WTC11 (cell line): ENCODE data around the gene CLDN3.

Experiments used
- ETV6 ChIP-seq: sonication (generic); formaldehyde crosslinking; IDR thresholded peaks from 2 replicates; pipeline ENCODE4 v1.8.1; 2022; ENCODE audit warnings: mild to moderate bottlenecking, missing genetic modification reagents
- SP1 ChIP-seq: sonication (generic); formaldehyde crosslinking; conservative IDR thresholded peaks from 2 replicates; pipeline ENCODE4 v1.8.1; 2022; ENCODE audit warnings: missing genetic modification reagents
- TF ChIP-seq, protein P1 (sequence below): fragments of 200-600 bp; IDR thresholded peaks from 2 replicates; pipeline ENCODE4 v1.8.0; 2022; ENCODE audit warnings: antibody characterized with exemption

DNA sequence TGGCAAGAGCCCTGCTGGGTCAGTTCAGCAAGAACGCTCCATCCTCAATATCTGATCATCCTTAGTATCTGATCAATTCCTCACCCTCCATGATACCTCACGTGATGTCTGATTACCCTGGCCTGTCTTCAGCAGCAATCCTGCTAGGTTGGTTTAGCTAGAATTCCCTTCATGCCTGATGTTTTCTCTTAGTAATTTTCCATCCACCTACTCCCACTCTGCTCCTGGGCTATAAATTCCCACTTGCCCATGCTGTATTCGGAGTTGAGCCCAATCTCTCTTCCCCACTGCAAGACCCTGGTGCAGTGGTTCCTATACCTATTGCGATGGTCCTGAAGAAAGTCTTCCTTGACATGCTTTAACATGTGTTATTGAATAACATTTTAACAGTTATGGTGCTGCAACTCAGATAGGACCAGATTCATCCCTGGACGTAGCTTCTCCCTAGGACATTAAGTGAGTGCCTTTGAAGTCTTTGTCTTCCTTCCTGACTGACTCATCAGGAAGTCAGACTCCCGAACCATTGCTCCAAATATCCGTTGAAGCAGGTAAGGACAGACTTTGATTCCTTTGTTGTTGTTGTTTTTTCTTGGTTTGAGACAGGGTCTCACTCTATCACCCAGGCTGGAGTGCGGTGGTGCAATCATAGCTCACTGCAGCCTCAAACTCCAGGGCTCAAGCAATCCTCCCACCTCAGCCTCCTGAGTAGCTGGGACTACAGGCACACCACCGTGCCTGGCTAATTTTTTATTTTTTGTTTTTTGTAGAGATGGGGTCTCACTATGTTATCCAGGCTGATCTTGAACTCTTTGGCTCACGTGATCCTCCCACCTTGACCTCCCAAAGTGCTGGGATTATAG is 29.4 kb upstream of the CLDN3 start:
- TF ChIP-seq, protein P1, sequence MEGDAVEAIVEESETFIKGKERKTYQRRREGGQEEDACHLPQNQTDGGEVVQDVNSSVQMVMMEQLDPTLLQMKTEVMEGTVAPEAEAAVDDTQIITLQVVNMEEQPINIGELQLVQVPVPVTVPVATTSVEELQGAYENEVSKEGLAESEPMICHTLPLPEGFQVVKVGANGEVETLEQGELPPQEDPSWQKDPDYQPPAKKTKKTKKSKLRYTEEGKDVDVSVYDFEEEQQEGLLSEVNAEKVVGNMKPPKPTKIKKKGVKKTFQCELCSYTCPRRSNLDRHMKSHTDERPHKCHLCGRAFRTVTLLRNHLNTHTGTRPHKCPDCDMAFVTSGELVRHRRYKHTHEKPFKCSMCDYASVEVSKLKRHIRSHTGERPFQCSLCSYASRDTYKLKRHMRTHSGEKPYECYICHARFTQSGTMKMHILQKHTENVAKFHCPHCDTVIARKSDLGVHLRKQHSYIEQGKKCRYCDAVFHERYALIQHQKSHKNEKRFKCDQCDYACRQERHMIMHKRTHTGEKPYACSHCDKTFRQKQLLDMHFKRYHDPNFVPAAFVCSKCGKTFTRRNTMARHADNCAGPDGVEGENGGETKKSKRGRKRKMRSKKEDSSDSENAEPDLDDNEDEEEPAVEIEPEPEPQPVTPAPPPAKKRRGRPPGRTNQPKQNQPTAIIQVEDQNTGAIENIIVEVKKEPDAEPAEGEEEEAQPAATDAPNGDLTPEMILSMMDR, result no peak
- TF ChIP-seq SP1, result no peak
- no peak for TF ChIP-seq ETV6 (CRISPR knock-in tag)
